GM12878 (cell line): Measurements from ENCODE around the gene RRAD. TPM values are rescaled to one million over a fixed set of nuclear protein-coding genes. Genes with fewer than 3 reads are reported as not detected.
A peak's percentile ranks its signal among the peaks of the same experiment; 100 is the strongest.

Experiments used
- ATF7 ChIP-seq: fragments of 450-650 bp; IDR thresholded peaks from 2 replicates; pipeline ENCODE4 v1.6.1; 2016; ENCODE audit warnings: low read depth, mild to moderate bottlenecking
- CEBPB ChIP-seq, 2 experiments: fragments of 150-350 bp in 1 of 2; IDR thresholded peaks; 2 replicates each; pipeline ENCODE4 v1.6.1; 2012 to 2014; ENCODE audit warnings: low read depth in 2 of 2, low read length in 2 of 2, borderline replicate concordance in 1 of 2, inconsistent platforms in 1 of 2
- CTCF ChIP-seq, 3 experiments: IDR thresholded peaks in 2 of 3; conservative IDR thresholded peaks in 1 of 3; 2 replicates each; pipeline ENCODE4 v1.5.1; 2011; ENCODE audit warnings: low read depth in 3 of 3, low read length in 3 of 3, mild to moderate bottlenecking in 3 of 3, control low read depth in 2 of 3, moderate library complexity in 2 of 3, inconsistent platforms in 1 of 3, mixed read lengths in 1 of 3; ENCODE audit not compliant: control insufficient read depth in 2 of 3, insufficient read depth in 1 of 3; ENCODE audit errors: extremely low read depth in 1 of 3
- E2F4 ChIP-seq: IDR thresholded peaks from 2 replicates; pipeline ENCODE4 v1.6.1; 2012; ENCODE audit warnings: low read depth, low read length, improper control_type of control experiment
- HSF1 ChIP-seq: fragments of 150-350 bp; IDR thresholded peaks from 2 replicates; pipeline ENCODE4 v1.6.1; 2014; ENCODE audit warnings: mild to moderate bottlenecking, low read depth, low read length
- MAX ChIP-seq: IDR thresholded peaks from 2 replicates; pipeline ENCODE4 v1.6.1; 2012; ENCODE audit warnings: low read depth, low read length, improper control_type of control experiment
- MEF2B ChIP-seq: fragments of 450-650 bp; IDR thresholded peaks from 2 replicates; pipeline ENCODE4 v1.6.1; 2018; ENCODE audit warnings: mild to moderate bottlenecking, moderate library complexity; ENCODE audit not compliant: partially characterized antibody, poor library complexity, severe bottlenecking
- MXI1 ChIP-seq: fragments of 150-350 bp; IDR thresholded peaks from 2 replicates; pipeline ENCODE4 v1.6.1; 2011; ENCODE audit warnings: low read depth, mild to moderate bottlenecking, inconsistent platforms, low read length, improper control_type of control experiment
- MYC ChIP-seq: IDR thresholded peaks from 2 replicates; pipeline ENCODE4 v1.6.1; 2011; ENCODE audit warnings: mild to moderate bottlenecking, low read length, moderate library complexity, inconsistent platforms; ENCODE audit not compliant: insufficient read depth, insufficient replicate concordance, insufficient read length, severe bottlenecking
- NBN ChIP-seq: fragments of 450-650 bp; IDR thresholded peaks from 2 replicates; pipeline ENCODE4 v1.6.1; 2016
- NR2C1 ChIP-seq: fragments of 450-650 bp; IDR thresholded peaks from 2 replicates; pipeline ENCODE4 v1.6.1; 2017; ENCODE audit warnings: antibody characterized with exemption, mild to moderate bottlenecking, moderate library complexity
- NRF1 ChIP-seq: conservative IDR thresholded peaks from 2 replicates; pipeline ENCODE4 v1.6.1; 2011; ENCODE audit warnings: mild to moderate bottlenecking, low read depth, low read length, improper control_type of control experiment
- PKNOX1 ChIP-seq: fragments of 450-650 bp; IDR thresholded peaks from 2 replicates; pipeline ENCODE4 v1.6.1; 2016; ENCODE audit warnings: mild to moderate bottlenecking
- RBBP5 ChIP-seq: fragments of 200-600 bp; sonication (generic); conservative IDR thresholded peaks from 2 replicates; pipeline ENCODE4 v1.6.1; 2016
- SMAD5 ChIP-seq: IDR thresholded peaks from 2 replicates; pipeline ENCODE4 v1.6.1; 2016; ENCODE audit warnings: antibody characterized with exemption, low read depth
- SP1 ChIP-seq: IDR thresholded peaks from one replicate; pipeline ENCODE4 v1.6.1; 2011; ENCODE audit warnings: low read depth, low read length
- SREBF2 ChIP-seq: IDR thresholded peaks from 2 replicates; pipeline ENCODE4 v1.6.1; 2012; ENCODE audit warnings: mild to moderate bottlenecking, low read length
- SUPT20H ChIP-seq: IDR thresholded peaks from 2 replicates; pipeline ENCODE4 v1.6.1; 2011; ENCODE audit warnings: low read depth, mild to moderate bottlenecking, low read length, moderate library complexity, borderline replicate concordance; ENCODE audit not compliant: control insufficient read depth
- SUZ12 ChIP-seq: fragments of 200-600 bp; sonication (generic); IDR thresholded peaks from one replicate; pipeline ENCODE4 v1.6.1; 2018; ENCODE audit warnings: antibody characterized with exemption, mild to moderate bottlenecking; ENCODE audit not compliant: unreplicated experiment
- WRNIP1 ChIP-seq: IDR thresholded peaks from 2 replicates; pipeline ENCODE4 v1.6.1; 2011; ENCODE audit warnings: low read depth, low read length, improper control_type of control experiment, borderline replicate concordance
- ZBTB33 ChIP-seq: fragments of 450-650 bp; IDR thresholded peaks from 2 replicates; pipeline ENCODE4 v1.6.1; 2017; ENCODE audit warnings: mild to moderate bottlenecking
- ZSCAN29 ChIP-seq: fragments of 450-650 bp; IDR thresholded peaks from 2 replicates; pipeline ENCODE4 v1.6.1; 2017; ENCODE audit warnings: mild to moderate bottlenecking, moderate library complexity
- polyA plus RNA-seq, 11 experiments: library from polyadenylated mRNA; depleted of rRNA in 4 of 11; unstranded in 6 of 11; stranded (reverse) in 5 of 11; fragments of >200 nt; fragmentation: Nextera tagmentation in 4 of 11; fragmentation: Illumina TruSeq in 1 of 11; extraction: Ambion mirVana in 4 of 11; extraction: Trizol in 1 of 11; gene quantifications; 1 replicate in 1 of 11; 2 replicates in 10 of 11; pipeline versions ENCODE4 v1.2.1 to v1.2.3, GENCODE V29; 2011 to 2016; ENCODE audit warnings: inconsistent platforms in 2 of 11, missing spikeins in 2 of 11, low read depth in 1 of 11
- total RNA-seq, 4 experiments: library from RNA; depleted of rRNA in 3 of 4; stranded (reverse); fragments of >200 nt in 3 of 4; fragmentation: Illumina TruSeq in 1 of 4; extraction: Trizol in 1 of 4; gene quantifications; 2 replicates each; pipeline versions ENCODE4 v1.2.1 to v1.2.3, GENCODE V29; 2013 to 2021

Gene RRAD
- total and polyA plus RNA-seq, 10 of the 15 experiments (the other 5 are each of a cell fraction or from before 2014, with no cell fraction given), result 0.11 to 8.5 (median 2.8) TPM

- TF ChIP-seq ATF7 (0 out of 2 replicates have a peak, but pooled peaks have one; percentile 26), SMAD5 (no peak), WRNIP1 (no peak), PKNOX1 (peak; percentile 99), SUZ12 (no peak), MEF2B (peak; percentile 50), MAX (peak; percentile 89; the same call in 1 of the 2 replicates), CTCF (IDR thresholded peaks at IDR 0.05 in 2 of 3, conservative IDR thresholded peaks at IDR 0.05 in 1 of 3; ENCODE audit: control insufficient read depth in 2 of 3, extremely low read depth in 1 of 3, insufficient read depth in 1 of 3, low read depth in 3 of 3, low read length in 3 of 3) (no peak), SREBF2 (0 out of 2 replicates have a peak, but pooled peaks have one; percentile 23), SP1 (peak; percentile 96), RBBP5 (no peak), CEBPB (IDR thresholded peaks at IDR 0.05; ENCODE audit: borderline replicate concordance in 1 of 2, low read depth in 2 of 2, low read length in 2 of 2) (no peak), NBN (no peak), ZBTB33 (no peak), E2F4 (peak; percentile 52; the same call in 1 of the 2 replicates), HSF1 (no peak), NRF1 (peak; percentile 52), ZSCAN29 (no peak), SUPT20H (no peak), NR2C1 (0 out of 2 replicates have a peak, but pooled peaks have one; percentile 16), MXI1 (peak; percentile 84; the same call in 1 of the 2 replicates), MYC (peak; percentile 85)
These were observed 44.9 kb downstream of the RRAD start, which contains the start of gene PDP2 (continued) for GRCh38 chr16:66880288-66881013.
